Tongue (tissue), 2 donors: ENCODE results near the gene FOXG1. TPM values are rescaled to one million over a fixed set of nuclear protein-coding genes. Genes with fewer than 3 reads are reported as not detected.

Experiments used
- DNase-seq: peaks from one replicate; pipeline ENCODE4 v3.0.0-alpha.2; 2015
- total RNA-seq: library from RNA; depleted of rRNA; stranded (reverse); fragments of >200 nt; gene quantifications from one replicate; pipeline ENCODE4 v1.2.3, GENCODE V29; 2014

Gene FOXG1
- 0.10 TPM for total RNA-seq

GRCh38 chr14:28766469-28766955 is at the start of gene FOXG1:
TSS of gene FOXG1 (plus strand) at chr14:28766787. CDS start at chr14:28767280, 493 bp downstream.
- no peak for DNase-seq

GRCh38 chr14:28719130-28719529 is 47.5 kb upstream of the FOXG1 start:
- DNase-seq: no peak

- no peak for DNase-seq
Measured at GRCh38 chr14:28731358-28731757, 35.2 kb upstream of the FOXG1 start.

GRCh38 chr14:28742171-28742846 is 24.3 kb upstream of the FOXG1 start:
- DNase-seq: no peak

- no peak for DNase-seq
Measured at GRCh38 chr14:28744126-28744525, 22.5 kb upstream of the FOXG1 start.

- no peak for DNase-seq
Measured at GRCh38 chr14:28745176-28745575, 21.4 kb upstream of the FOXG1 start.

GRCh38 chr14:28746247-28746646 is 20.3 kb upstream of the FOXG1 start:
- DNase-seq: no peak

- DNase-seq: peak; percentile 74
Measured at GRCh38 chr14:28751467-28752058, 15.0 kb upstream of the FOXG1 start.

- DNase-seq: peak; percentile 76
Measured at GRCh38 chr14:28754209-28754985, 12.2 kb upstream of the FOXG1 start.

GRCh38 chr14:28755198-28755815 is 11.3 kb upstream of the FOXG1 start:
- DNase-seq: peak; percentile 3

GRCh38 chr14:28755884-28756268 is 10.7 kb upstream of the FOXG1 start:
- DNase-seq: no peak

GRCh38 chr14:28756269-28756883 is 10.2 kb upstream of the FOXG1 start:
- DNase-seq: peak; percentile 3

- peak; percentile 68 for DNase-seq
Measured at GRCh38 chr14:28756884-28757570, 9.6 kb upstream of the FOXG1 start.

- no peak for DNase-seq
Measured at GRCh38 chr14:28757786-28758185, 8.8 kb upstream of the FOXG1 start.

GRCh38 chr14:28758253-28758884 is 8.2 kb upstream of the FOXG1 start:
- DNase-seq: peak; percentile 4

GRCh38 chr14:28758885-28759652 is 7.5 kb upstream of the FOXG1 start:
- DNase-seq: peak; percentile 19

GRCh38 chr14:28759653-28760313 is 6.8 kb upstream of the FOXG1 start:
- peak; percentile 18 for DNase-seq

- no peak for DNase-seq
Measured at GRCh38 chr14:28760431-28760996, 6.1 kb upstream of the FOXG1 start.
